ENCODE measurements around the gene DOCK4.
A peak's percentile ranks its signal among the peaks of the same experiment; 100 is the strongest.

DOCK4 gene

GRCh38 chr7:112001091-112001826 lies 204.9 kb downstream of the DOCK4 start:
- no peak for DNase-seq

GRCh38 chr7:111998326-111998725 lies 207.9 kb downstream of the DOCK4 start:
- no peak for DNase-seq

- no peak for DNase-seq
Observed at GRCh38 chr7:111997546-111997945, 208.7 kb downstream of the DOCK4 start.

- no peak for DNase-seq
Observed at GRCh38 chr7:111992601-111993000, 213.6 kb downstream of the DOCK4 start.

DNA sequence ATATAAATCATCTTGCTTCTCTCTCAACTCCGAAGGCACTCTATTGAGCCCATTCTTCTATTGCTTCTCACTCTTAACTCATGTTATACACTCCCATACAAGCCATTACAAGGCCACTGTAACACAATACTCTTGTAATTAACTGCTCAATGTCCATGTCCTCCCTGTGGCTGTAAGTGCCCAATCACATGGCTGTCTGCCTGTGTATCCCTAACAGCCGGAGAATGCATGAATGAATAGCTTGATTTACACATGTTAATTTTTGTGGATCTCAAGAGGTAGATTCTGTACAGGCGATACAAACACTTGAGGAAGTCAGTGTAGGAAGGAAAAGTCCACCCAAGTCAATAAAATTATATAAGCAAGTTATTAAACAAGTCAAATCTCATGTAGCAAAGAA lies 215.6 kb downstream of the DOCK4 start:
- peak; percentile 3 for DNase-seq

GRCh38 chr7:111987886-111988285 lies 218.3 kb downstream of the DOCK4 start:
- no peak for DNase-seq

- no peak for DNase-seq
Observed at GRCh38 chr7:111987115-111987826, 218.9 kb downstream of the DOCK4 start.

DNA sequence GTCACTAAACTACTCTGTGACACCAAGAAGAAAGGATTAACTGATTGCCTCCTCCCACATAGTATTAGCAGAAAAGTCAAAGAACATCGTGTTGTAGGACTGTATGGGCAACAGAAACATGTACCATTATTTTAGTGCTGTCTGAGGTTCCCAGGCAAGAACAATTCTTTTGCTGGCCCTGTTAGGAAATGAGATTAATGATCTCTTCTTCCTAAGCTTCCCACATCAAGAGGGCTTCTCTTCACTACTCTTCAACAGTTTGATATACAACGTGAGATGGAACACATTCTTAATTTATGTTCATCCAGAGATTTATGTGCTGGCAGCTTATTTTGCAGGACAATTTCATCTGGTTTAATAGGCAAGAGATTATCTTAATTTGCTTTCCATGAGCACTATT lies 219.6 kb downstream of the DOCK4 start:
- DNase-seq = no peak

DNA sequence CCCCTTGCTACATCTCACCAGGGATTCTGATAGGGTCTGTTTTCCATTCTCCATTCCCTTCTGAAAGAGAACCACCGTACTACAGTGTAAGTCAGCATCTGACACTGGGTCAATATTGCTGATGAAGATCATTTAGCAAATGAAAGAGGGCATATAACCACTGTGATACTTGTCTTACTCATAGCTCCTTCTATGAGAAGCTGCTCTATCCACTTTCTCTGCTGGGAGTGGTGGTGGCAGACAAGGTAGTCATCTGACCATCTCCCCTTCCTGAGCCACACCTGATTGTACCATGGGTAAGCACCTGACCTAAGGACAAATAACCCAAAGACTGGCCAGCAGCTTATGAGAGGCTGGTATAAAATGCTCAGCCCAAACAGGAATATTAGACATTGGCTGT lies 220.4 kb downstream of the DOCK4 start:
- no peak for DNase-seq

DNA sequence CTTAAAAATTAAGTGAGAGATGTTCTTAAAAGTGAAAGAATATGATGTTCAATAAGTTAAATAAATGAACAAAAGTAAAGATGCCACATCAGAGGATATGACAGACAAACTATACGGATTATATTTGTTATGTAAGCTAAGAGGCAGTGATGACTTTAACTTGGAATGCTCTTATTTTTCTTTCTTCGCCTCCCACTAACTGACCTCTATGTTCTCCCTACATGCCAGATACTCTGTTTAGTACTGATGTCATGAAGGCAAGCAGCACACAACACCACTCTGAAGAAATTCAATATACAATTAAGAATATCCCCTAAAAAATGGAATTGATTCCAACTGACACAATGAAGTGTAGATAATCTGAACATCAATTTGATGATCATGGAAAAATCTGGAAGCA lies 223.4 kb downstream of the DOCK4 start:
- no peak for DNase-seq

DNA sequence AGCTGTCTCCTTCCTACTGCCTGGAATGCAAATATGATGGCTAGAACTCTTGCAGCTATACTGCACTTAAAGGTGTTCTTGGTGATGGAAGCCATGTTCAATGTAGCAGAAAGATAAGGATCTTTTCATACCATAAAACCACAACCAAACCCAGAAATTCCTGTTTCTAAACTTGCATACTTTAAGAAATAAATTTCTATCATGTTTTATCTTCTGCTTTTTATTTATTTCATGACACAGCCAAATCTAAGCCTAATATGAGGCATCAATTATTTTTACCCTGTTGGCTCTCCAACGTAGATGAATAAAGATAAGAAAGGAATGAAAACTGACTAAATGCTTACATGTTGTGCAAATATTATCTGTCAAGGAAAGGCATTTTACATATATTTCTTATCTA lies 224.1 kb downstream of the DOCK4 start:
- no peak for DNase-seq

DNA sequence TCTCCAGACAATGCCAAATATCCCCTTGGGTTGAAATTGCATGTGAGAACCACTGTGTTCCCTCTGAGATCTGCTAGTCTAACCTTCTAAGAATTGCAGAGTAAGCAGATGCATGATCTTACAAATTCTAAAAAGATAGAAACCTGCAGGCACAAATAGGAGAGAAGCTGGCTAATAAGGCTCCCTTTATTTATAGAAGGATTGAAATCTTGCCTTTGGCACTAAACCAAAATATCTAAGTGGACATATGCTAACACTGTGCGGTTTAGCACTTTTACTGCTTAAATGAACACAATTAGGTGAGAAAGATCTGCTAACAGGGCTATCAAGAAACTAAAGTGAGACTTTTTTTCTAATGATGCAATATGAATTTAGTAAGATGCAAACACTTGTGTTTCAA lies 225.5 kb downstream of the DOCK4 start:
- DNase-seq = no peak

- DNase-seq = no peak
Observed at GRCh38 chr7:111975346-111975745, 230.9 kb downstream of the DOCK4 start.

- no peak for DNase-seq
Observed at GRCh38 chr7:111960984-111961383, 245.2 kb downstream of the DOCK4 start.

DNA sequence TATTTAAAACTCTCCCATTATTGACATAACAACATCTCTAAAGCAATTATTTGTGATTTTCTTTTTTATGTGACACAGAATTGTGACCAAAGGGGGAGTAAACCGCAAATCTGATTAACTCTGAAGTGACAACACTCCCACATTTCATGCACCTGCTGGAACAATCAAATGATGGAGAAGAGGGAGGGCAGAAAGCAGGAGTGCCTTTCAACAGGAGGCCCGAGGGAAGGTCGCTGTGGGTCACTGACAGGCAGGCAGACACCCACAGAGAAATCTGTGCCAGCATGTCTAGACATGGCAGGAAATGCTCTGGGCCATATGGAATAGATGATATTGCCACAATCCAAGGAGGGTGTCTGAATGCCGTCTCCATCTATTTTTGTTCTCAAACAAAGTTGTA lies 247.3 kb downstream of the DOCK4 start:
- peak; percentile 30 for DNase-seq

GRCh38 chr7:111958431-111958830 lies 247.8 kb downstream of the DOCK4 start:
- no peak for DNase-seq

DNA sequence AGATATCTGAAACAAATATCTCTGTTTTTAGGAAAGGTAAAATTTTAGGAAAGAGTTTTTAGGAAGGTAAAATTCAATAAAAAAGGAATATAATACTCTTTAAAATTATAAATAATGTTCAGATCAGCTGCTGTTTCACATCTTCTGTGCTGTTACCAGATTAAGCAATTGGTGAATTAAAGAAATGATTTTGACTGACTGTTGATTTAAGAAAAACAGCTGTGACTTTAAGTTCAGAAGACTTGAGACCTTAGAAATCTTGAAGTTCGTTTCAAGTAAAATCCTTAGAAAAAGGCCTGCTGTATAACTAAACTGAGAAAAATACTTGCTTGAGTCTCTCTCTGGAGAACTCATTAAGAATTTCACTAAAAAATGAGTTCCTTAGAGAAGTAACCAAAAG lies 250.6 kb downstream of the DOCK4 start:
- DNase-seq = no peak

DNA sequence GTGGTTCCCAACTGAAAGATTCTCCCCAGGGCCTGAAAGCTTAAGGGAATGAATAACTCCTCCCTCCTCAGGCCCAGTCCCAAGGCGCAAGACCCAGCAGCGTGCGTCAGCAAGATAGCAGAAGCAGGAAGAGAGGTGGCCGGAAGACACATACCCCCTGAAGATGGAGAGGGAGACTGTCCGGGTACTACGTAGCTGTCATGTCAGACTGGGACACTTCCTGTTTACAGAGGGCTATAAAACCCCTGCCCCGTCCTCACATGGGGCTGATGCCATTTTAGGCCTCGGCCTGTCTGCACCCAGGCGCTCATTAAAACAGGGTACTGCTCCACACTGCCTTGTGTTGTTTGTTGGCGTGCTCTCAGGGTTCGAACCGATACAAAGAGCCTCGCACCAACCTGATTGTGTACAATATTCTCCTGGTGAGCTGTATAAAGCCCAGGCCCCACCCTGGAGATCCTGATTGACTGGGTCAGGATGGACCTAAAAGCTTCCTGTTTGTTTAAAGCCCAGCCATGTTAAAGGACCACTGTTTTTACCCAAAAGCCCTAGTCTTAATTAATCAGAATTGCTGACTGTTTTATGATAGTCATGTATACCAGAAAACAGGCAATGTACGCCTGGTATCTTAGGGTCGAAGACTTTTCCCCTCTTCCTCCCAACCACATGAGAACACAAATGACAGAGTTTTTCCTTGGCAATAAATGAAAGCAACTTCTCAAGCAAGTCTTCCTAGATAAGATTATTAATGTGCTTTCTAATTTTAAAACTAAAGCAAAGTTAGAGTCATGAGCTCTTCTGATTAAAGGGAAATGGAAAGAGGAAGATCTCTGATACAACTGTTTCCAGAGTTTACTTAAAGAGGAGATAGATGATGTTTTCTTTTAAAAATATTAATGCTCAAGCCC lies 251.5 kb downstream of the DOCK4 start:
- DNase-seq = no peak

- no peak for DNase-seq
Observed at GRCh38 chr7:111954056-111954455, 252.1 kb downstream of the DOCK4 start.

- no peak for DNase-seq
Observed at GRCh38 chr7:111953611-111954010, 252.6 kb downstream of the DOCK4 start.

- DNase-seq = no peak
Observed at GRCh38 chr7:111952783-111953182, 253.4 kb downstream of the DOCK4 start.

- no peak for DNase-seq
Observed at GRCh38 chr7:111951052-111951451, 255.1 kb downstream of the DOCK4 start.

- no peak for DNase-seq
Observed at GRCh38 chr7:111942450-111943081, 263.6 kb downstream of the DOCK4 start.
